ENCODE results near the gene MOB3B.

Gene MOB3B

GRCh38 chr9:27338527-27338903 is 191.1 kb downstream of the MOB3B start:
- no peak for DNase-seq (ENCODE audit: low read depth)

GRCh38 chr9:27337833-27338526 is 191.6 kb downstream of the MOB3B start:
- no peak for DNase-seq (ENCODE audit: low read depth)

- no peak for DNase-seq (ENCODE audit: low read depth)
Observed at GRCh38 chr9:27337236-27337635, 192.4 kb downstream of the MOB3B start.

GRCh38 chr9:27336829-27337228 is 192.8 kb downstream of the MOB3B start:
- no peak for DNase-seq (ENCODE audit: low read depth)

GRCh38 chr9:27336126-27336525 is 193.5 kb downstream of the MOB3B start:
- DNase-seq (ENCODE audit: low read depth) = no peak

GRCh38 chr9:27335075-27335474 is 194.5 kb downstream of the MOB3B start:
- no peak for DNase-seq (ENCODE audit: low read depth)

GRCh38 chr9:27333241-27334052 is 196.2 kb downstream of the MOB3B start:
- DNase-seq (ENCODE audit: low read depth) = peak; percentile 42

- DNase-seq (ENCODE audit: low read depth) = no peak
Observed at GRCh38 chr9:27331393-27331792, 198.2 kb downstream of the MOB3B start.

- DNase-seq (ENCODE audit: low read depth) = no peak
Observed at GRCh38 chr9:27329291-27329690, 200.3 kb downstream of the MOB3B start.

- no peak for DNase-seq (ENCODE audit: low read depth)
Observed at GRCh38 chr9:27328483-27328882, 201.1 kb downstream of the MOB3B start.

- no peak for DNase-seq (ENCODE audit: low read depth)
Observed at GRCh38 chr9:27311184-27311583, 218.4 kb downstream of the MOB3B start.

- no peak for DNase-seq (ENCODE audit: low read depth)
Observed at GRCh38 chr9:27310582-27310981, 219.0 kb downstream of the MOB3B start.

- DNase-seq (ENCODE audit: low read depth) = no peak
Observed at GRCh38 chr9:27308691-27309390, 220.8 kb downstream of the MOB3B start.

GRCh38 chr9:27304521-27304920 is 225.1 kb downstream of the MOB3B start:
- DNase-seq (ENCODE audit: low read depth) = no peak

GRCh38 chr9:27303219-27303618 is 226.4 kb downstream of the MOB3B start:
- DNase-seq (ENCODE audit: low read depth) = no peak

- DNase-seq (ENCODE audit: low read depth) = no peak
Observed at GRCh38 chr9:27297050-27297449, 232.6 kb downstream of the MOB3B start, which contains the start of gene EQTN. Gene EQTN, minus strand, starts transcription at chr9:27297150. Its CDS starts 95 bp downstream, at chr9:27297055.

GRCh38 chr9:27293996-27294395 is 235.6 kb downstream of the MOB3B start:
- no peak for DNase-seq (ENCODE audit: low read depth)

GRCh38 chr9:27292659-27293405 is 236.8 kb downstream of the MOB3B start:
- DNase-seq (ENCODE audit: low read depth) = no peak

GRCh38 chr9:27291292-27291691 is 238.3 kb downstream of the MOB3B start:
- DNase-seq (ENCODE audit: low read depth) = no peak

- DNase-seq (ENCODE audit: low read depth) = no peak
Observed at GRCh38 chr9:27282269-27282668, 247.3 kb downstream of the MOB3B start.

- no peak for DNase-seq (ENCODE audit: low read depth)
Observed at GRCh38 chr9:27280860-27281259, 248.8 kb downstream of the MOB3B start.

- no peak for DNase-seq (ENCODE audit: low read depth)
Observed at GRCh38 chr9:27280249-27280648, 249.4 kb downstream of the MOB3B start.

Measured in non-pigmented ciliary epithelial cell (primary cell).